Naive thymus-derived CD8-positive, alpha-beta T cell (primary cell): ENCODE results near the gene FOXJ2. TPM values are rescaled to one million over a fixed set of nuclear protein-coding genes. Genes with fewer than 3 reads are reported as not detected.
A peak's percentile ranks its signal among the peaks of the same experiment; 100 is the strongest.
"Not testable (repeated sequence)": the region's sequence is repeated elsewhere in the genome, so short reads cannot be mapped to it uniquely, and the experiment has no call there.

ENCODE experiments used
- ATAC-seq, 2 donors: fragments of 150-1000 bp; cut with Tn5 transposase in 1 of 2; sonication (Bioruptor Pico), chemical (Tn5 transposase) in 1 of 2; 1 replicate in 1 of 2; 2 replicates in 1 of 2; pipeline ENCODE4 v1.10.0; 2021; ENCODE audit warnings: mild to moderate bottlenecking in 2 of 2, moderate library complexity in 2 of 2
- POLR2A ChIA-PET: fragments of 350-600 bp; sonication (Branson Sonifier 250); formaldehyde crosslinking; loops from one replicate; lab custom pipeline; 2021; ENCODE audit warnings: antibody characterized with exemption; lab: Charles Lee
- DNase-seq, 10 donors: peaks; one replicate each; pipeline versions ENCODE4 v3.0.0 to v3.0.0-alpha.2; 2020 to 2022
- H3K27ac Mint-ChIP-seq, 10 donors: one replicate each; pipeline ENCODE4 v1.8.0; 2020 to 2022; ENCODE audit warnings: mild to moderate bottlenecking in 10 of 10, mixed read lengths in 10 of 10, moderate library complexity in 4 of 10, inconsistent platforms in 1 of 10
- H3K27me3 Mint-ChIP-seq, 5 donors: one replicate each; pipeline ENCODE4 v1.8.0; 2021 to 2022; ENCODE audit warnings: mixed read lengths in 5 of 5
- H3K36me3 Mint-ChIP-seq, 3 donors: one replicate each; pipeline ENCODE4 v1.8.0; 2020 to 2022; ENCODE audit warnings: mixed read lengths in 3 of 3, mild to moderate bottlenecking in 2 of 3, inconsistent platforms in 1 of 3
- H3K4me1 Mint-ChIP-seq, 4 donors: one replicate each; pipeline ENCODE4 v1.8.0; 2021 to 2022; ENCODE audit warnings: mixed read lengths in 4 of 4
- H3K4me3 Mint-ChIP-seq, 10 donors: one replicate each; pipeline ENCODE4 v1.8.0; 2020 to 2022; ENCODE audit warnings: mild to moderate bottlenecking in 10 of 10, mixed read lengths in 10 of 10, moderate library complexity in 6 of 10, inconsistent platforms in 1 of 10
- H3K9me3 Mint-ChIP-seq, 9 donors: one replicate each; pipeline ENCODE4 v1.8.0; 2020 to 2022; ENCODE audit warnings: mixed read lengths in 9 of 9, mild to moderate bottlenecking in 3 of 9, inconsistent platforms in 1 of 9, moderate library complexity in 1 of 9
- polyA plus RNA-seq, 3 donors: library from polyadenylated mRNA; unstranded; fragments of 300-500 nt; fragmentation: Illumina TruSeq; gene quantifications; one replicate each; pipeline ENCODE4 v1.2.3, GENCODE V29; 2021
- total RNA-seq, 8 experiments: library from RNA in 2 of 8; stranded (reverse) in 2 of 8; gene quantifications; one replicate each; pipeline ENCODE4 v1.2.3 and lab custom pipeline; 2021 to 2026

Gene FOXJ2
- total and polyA plus RNA-seq, 5 experiments from 2014 or later = 6.7 to 27.1 (median 14.4) TPM

DNA sequence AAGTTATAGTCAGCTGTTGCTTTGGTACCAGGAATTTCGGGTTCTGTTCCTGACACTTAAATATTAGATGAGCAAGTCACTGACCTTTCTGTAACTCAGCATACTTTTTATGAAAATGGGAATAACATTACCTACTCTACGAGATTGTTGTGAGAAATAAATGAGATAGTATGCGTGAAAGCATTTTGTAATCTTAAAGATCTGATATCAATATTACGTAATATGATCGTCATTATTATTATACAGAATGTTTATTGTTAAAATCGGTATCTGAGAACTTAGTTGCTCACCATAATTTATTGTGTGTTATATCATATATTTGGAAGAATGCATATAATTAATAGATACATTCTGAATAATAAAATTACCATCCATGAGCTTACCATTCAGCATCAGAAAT, 43.4 kb downstream of the FOXJ2 start:
- ATAC-seq (no peak), DNase-seq (no peak)
- Mint-ChIP-seq H3K9me3 (no peaks in the 10 kb centered on the region), H3K36me3 (no peaks in the 10 kb centered on the region), H3K4me3 (no peak overlapping the region), H3K27me3 (peaks cover 0 to 2% (median 0%) of the 10 kb centered on the region in 5 donors), H3K27ac (no peak overlapping the region), H3K4me1 (peaks cover 12 to 37% (median 26%) of the 10 kb centered on the region in 4 donors)
- POLR2A ChIA-PET = interaction anchor here (1.0 to 3.8 kb wide), 2 partner anchors 10 to 140 kb away, joined by 3 to 18 read pairs; partner anchors contain the start of genes C3AR1 and SLC2A3

DNA sequence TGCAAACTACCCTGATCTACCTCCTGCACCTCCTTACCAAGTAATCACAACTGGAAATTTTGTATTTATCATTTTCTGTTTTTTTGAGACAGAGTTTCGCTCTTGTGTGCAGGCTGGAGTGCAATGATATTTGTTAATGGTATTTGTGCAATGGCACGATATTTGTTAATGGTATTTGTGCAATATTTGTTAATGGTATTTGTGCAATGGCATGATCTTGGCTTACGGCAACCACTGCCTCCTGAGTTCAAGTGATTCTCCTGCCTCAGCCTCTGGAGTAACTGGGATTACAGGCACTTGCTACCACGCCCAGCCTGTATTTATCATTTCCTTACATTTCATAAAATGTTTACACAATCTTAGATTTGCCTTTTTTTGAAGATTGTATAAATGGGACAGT, 43.9 kb downstream of the FOXJ2 start:
- peaks cover 0 to 2% (median 0%) of the 10 kb centered on the region in 5 donors for H3K27me3 Mint-ChIP-seq
- ATAC-seq = no peak
- POLR2A ChIA-PET = interaction anchor here (1.0 to 3.8 kb wide), 2 partner anchors 10 to 140 kb away, joined by 3 to 18 read pairs; partner anchors contain the start of genes C3AR1 and SLC2A3
- peaks cover 12 to 41% (median 30%) of the 10 kb centered on the region in 4 donors for H3K4me1 Mint-ChIP-seq
- no peak overlapping the region for H3K4me3 Mint-ChIP-seq
- H3K9me3 Mint-ChIP-seq = no peaks in the 10 kb centered on the region
- DNase-seq = no peak
- H3K27ac Mint-ChIP-seq = no peak overlapping the region
- no peaks in the 10 kb centered on the region for H3K36me3 Mint-ChIP-seq

DNA sequence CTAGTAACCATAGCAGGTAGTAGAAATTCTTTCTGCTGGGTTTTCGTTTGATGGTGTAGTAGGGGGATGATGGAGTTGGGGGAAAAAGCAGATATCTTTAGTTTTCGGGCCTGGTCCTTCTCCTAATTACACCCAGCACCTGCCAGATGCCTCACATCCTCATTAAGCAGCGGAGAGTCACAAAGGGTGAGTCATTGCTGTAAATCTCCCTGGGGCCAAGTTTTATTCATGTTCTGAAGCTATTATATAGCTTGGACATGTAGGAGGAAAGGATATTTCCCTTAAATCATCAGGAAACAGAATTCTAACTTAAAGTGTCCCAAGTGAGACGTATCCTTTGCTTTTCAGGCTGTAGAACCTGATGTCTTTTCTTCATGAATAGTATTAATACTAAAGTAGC, 44.7 kb downstream of the FOXJ2 start:
- H3K27me3 Mint-ChIP-seq = peaks cover 0 to 2% (median 0%) of the 10 kb centered on the region in 5 donors
- POLR2A ChIA-PET = interaction anchor here (1.0 to 3.8 kb wide), 6 partner anchors 9 to 217 kb away, joined by 3 to 18 read pairs (median 6); partner anchors contain the start of genes C3AR1, FOXJ2 and SLC2A3
- H3K9me3 Mint-ChIP-seq = no peaks in the 10 kb centered on the region
- DNase-seq = no peak
- no peak overlapping the region for H3K4me3 Mint-ChIP-seq
- ATAC-seq = no peak
- H3K27ac Mint-ChIP-seq = peak overlapping the region in 8 of 10 donors; percentile 5 to 63 (median 34)
- peaks cover 12 to 48% (median 31%) of the 10 kb centered on the region in 4 donors for H3K4me1 Mint-ChIP-seq
- no peaks in the 10 kb centered on the region for H3K36me3 Mint-ChIP-seq

DNA sequence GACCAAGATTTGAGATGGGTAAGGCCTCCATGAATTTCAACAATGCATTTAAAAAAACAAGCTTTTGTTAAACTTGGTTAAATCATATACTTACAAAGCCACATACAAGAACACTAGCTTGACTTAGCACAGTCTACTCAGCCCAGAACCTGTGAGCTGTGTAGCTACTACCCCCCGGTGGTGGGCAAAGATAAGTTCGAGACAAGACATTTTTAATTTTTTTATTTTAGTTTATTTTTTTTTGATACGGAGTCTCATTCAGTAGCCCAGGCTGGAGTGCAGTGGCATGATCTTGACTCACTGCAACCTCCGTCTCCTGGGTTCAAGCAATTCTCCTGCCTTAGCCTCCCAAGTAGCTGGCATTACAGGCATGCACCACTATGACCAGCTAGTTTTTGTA, 45.9 kb downstream of the FOXJ2 start:
- POLR2A ChIA-PET = interaction anchor here (0.6 to 3.8 kb wide), 17 partner anchors 8 to 1266 kb away, joined by 3 to 18 read pairs (median 4); partner anchors contain the start of genes C3AR1, FOXJ2 and SLC2A3
- Mint-ChIP-seq H3K27ac (peak overlapping the region; percentile 84 to 100 (median 96)), H3K27me3 (peaks cover 0 to under 1% (median 0%) of the 10 kb centered on the region in 5 donors), H3K4me1 (peaks cover 16 to 59% (median 42%) of the 10 kb centered on the region in 4 donors), H3K9me3 (no peaks in the 10 kb centered on the region), H3K36me3 (peaks cover 0 to 1% (median 0%) of the 10 kb centered on the region in 3 donors), H3K4me3 (peak overlapping the region in 6 of 10 donors; percentile 15 to 36 (median 25))
- DNase-seq = peak; percentile 42 to 89 (median 68)
- peak; percentile 29 to 35 for ATAC-seq

DNA sequence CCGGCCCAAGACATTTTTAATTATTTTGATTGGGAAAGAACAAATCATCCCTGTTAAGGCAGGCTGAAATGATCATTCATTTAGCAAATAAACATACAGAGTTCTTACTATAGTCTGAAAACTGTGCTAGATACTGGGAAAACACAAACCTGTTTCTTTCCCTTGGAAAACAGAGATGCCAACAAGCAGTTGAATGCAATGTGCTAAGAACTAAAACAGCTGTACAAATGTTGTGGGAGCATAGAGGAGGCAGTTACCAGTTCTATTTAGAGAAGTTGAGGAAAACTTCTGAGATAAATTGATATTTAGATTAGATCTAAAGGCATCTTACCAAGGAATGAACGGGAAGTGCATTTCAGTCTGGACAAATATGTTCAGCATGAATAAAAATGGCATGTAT, 46.4 kb downstream of the FOXJ2 start:
- POLR2A ChIA-PET = interaction anchor here (0.6 to 3.8 kb wide), 15 partner anchors 8 to 1266 kb away, joined by 3 to 18 read pairs (median 4); partner anchors contain the start of genes C3AR1 and FOXJ2
- no peak for ATAC-seq
- peak overlapping the region in 6 of 10 donors; percentile 15 to 36 (median 25) for H3K4me3 Mint-ChIP-seq

DNA sequence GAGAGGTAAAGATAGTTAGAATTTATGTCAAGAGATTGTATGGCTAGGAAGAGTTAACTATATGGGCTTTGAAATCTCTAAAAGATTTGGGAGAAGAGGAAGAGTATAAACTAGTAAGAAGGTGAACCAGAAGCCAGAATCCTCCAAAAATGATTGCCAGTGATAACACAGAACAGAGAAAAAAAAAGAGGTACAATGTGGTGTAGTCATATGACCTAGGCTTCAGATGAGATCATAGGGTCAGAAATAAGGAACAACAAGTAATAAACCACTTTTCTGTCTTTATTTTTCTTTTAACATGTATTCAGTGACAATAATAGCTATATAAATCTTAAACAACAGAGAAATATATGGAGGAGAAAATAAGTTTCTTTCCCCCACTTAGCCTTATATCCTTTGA, 47.6 kb downstream of the FOXJ2 start:
- DNase-seq (no peak), ATAC-seq (no peak)
- Mint-ChIP-seq H3K27me3 (no peaks in the 10 kb centered on the region), H3K4me1 (peaks cover 25 to 75% (median 58%) of the 10 kb centered on the region in 4 donors), H3K36me3 (peaks cover 0 to 13% (median 0%) of the 10 kb centered on the region in 3 donors), H3K9me3 (no peaks in the 10 kb centered on the region), H3K4me3 (peak overlapping the region; percentile 4 to 99 (median 60)), H3K27ac (peak overlapping the region; percentile 80 to 100 (median 98))
- POLR2A ChIA-PET = no interaction called here

More for the DNA sequence above, 46.4 kb downstream of the FOXJ2 start:
- Mint-ChIP-seq H3K4me1 (peaks cover 18 to 65% (median 46%) of the 10 kb centered on the region in 4 donors), H3K27ac (peak overlapping the region; percentile 84 to 100 (median 96)), H3K9me3 (no peaks in the 10 kb centered on the region), H3K27me3 (no peaks in the 10 kb centered on the region), H3K36me3 (peaks cover 0 to 6% (median 0%) of the 10 kb centered on the region in 3 donors)
- no peak for DNase-seq

DNA sequence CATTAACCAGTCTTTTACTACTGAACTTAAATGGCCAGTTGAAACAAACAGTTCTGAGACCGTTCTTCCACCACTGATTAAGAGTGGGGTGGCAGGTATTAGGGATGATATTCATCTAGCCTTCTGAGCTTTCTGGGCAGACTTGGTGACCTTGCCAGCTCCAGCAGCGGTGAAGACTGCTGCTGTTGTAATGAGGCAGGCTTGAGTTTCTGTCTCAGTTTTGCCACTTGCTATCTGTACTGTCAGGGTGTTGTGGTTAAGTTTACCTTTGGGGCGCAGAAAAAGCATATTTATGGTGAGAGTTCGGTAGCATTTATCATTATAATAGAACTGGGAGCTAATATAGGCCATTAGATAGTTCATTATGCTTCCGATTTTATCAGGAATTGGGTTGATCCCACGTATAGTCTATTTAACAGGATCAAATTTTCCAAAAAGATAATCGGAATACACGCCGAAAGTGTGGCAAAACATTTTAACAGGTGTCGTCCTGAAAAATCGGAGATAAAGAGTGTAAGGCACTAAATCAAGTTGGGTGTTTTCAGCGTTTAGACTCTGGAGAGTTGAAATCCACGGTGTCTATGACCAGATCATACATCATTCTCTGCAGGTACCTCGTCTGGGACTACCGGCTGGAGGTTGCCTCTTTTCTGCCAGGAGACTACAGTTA, 48.9 kb downstream of the FOXJ2 start:
- Mint-ChIP-seq H3K9me3 (no peaks in the 10 kb centered on the region), H3K36me3 (peaks cover 0 to 21% (median 3%) of the 10 kb centered on the region in 3 donors), H3K4me3 (peak overlapping the region; percentile 80 to 99 (median 96)), H3K4me1 (peaks cover 27 to 84% (median 65%) of the 10 kb centered on the region in 4 donors), H3K27ac (peak overlapping the region; percentile 91 to 100 (median 99)), H3K27me3 (no peaks in the 10 kb centered on the region)
- POLR2A ChIA-PET = interaction anchor here (0.7 to 2.4 kb wide), 8 partner anchors 11 to 221 kb away, joined by 3 to 18 read pairs (median 4); partner anchors contain the start of genes C3AR1, FOXJ2 and SLC2A3
- DNase-seq (peak in 6 of 10 donors; percentile 5 to 34 (median 20)), ATAC-seq (peak in 1 of 2 donors; percentile 12)

DNA sequence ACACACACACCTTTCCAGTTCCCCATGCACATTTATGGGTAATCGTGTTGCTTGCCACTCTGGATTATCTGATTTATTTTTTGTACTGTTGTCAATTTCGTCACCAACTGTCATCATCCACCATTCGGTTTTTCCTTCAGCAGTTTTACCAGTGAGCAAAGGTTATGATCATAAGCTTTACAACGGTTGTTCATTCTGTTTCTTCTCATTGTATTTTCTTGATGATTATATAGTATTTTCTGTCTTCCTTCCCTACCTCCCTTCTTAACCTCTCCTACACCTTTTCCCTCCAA, 50.2 kb downstream of the FOXJ2 start:
- ATAC-seq = no peak
- no peaks in the 10 kb centered on the region for H3K9me3 Mint-ChIP-seq
- no peak for DNase-seq
- H3K4me1 Mint-ChIP-seq = peaks cover 29 to 89% (median 69%) of the 10 kb centered on the region in 4 donors
- H3K36me3 Mint-ChIP-seq = peaks cover 0 to 24% (median 3%) of the 10 kb centered on the region in 3 donors
- peak overlapping the region; percentile 91 to 100 (median 99) for H3K27ac Mint-ChIP-seq
- no peaks in the 10 kb centered on the region for H3K27me3 Mint-ChIP-seq
- H3K4me3 Mint-ChIP-seq = peak overlapping the region; percentile 80 to 99 (median 96)
- POLR2A ChIA-PET = interaction anchor here (0.6 to 2.4 kb wide), 5 partner anchors 10 to 112 kb away, joined by 3 to 18 read pairs (median 5); partner anchors contain the start of genes C3AR1 and FOXJ2

DNA sequence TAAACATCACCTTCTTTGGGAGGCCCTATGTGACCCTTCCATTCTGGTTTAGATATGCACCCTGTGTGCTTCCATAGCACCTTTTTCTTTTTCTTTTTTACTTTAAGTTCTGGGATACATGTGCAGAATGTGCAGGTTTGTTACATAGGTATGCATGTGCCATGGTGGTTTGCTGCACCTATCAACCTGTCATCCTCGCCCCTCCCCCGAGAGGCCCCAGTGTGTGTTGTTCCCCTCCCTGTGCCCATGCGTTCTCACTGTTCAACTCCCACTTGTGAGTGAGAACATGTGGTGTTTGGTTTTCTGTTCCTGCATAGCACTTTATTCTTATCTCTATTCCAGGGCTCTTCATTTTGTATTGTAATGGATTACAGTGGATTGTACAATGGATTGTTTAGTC, 51.8 kb downstream of the FOXJ2 start:
- not testable (repeated sequence) for DNase-seq, H3K9me3 Mint-ChIP-seq, H3K27me3 Mint-ChIP-seq, ATAC-seq
- H3K4me1 Mint-ChIP-seq = peaks cover 37 to 89% (median 69%) of the 10 kb centered on the region in 4 donors
- peak overlapping the region; percentile 60 to 100 (median 99) for H3K27ac Mint-ChIP-seq
- H3K36me3 Mint-ChIP-seq = peaks cover 0 to 24% (median 3%) of the 10 kb centered on the region in 3 donors
- POLR2A ChIA-PET = interaction anchor here (1.2 kb wide), 1 partner anchor 57 kb away, joined by 3 read pairs; no protein-coding TSS in a partner anchor
- H3K4me3 Mint-ChIP-seq = peak overlapping the region; percentile 71 to 99 (median 96)

DNA sequence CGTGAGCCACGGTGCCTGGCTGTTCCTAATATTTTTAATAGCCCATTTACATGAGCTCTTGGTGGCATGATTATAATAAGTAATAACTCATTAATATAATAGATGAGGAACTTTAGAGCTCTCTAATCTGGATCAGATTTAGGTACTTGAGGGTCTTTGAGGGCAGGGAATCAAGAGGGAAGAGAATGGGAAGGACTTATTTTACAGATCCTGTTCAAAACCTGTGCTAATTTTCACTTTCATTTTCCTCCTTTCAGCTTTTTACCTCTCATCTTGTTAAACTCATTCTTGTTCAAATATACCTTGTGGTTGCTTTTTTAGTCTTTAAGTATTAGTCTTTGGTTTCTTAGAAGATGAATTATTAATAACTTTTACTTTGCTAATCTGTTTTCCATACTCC, 55.1 kb downstream of the FOXJ2 start:
- no peaks in the 10 kb centered on the region for H3K9me3 Mint-ChIP-seq
- ATAC-seq (no peak), DNase-seq (peak in 1 of 10 donors; percentile 21)
- H3K36me3 Mint-ChIP-seq = peaks cover 3 to 54% (median 23%) of the 10 kb centered on the region in 3 donors
- peak overlapping the region; percentile 64 to 83 (median 78) for H3K4me3 Mint-ChIP-seq
- peaks cover 26 to 75% (median 53%) of the 10 kb centered on the region in 4 donors for H3K4me1 Mint-ChIP-seq
- POLR2A ChIA-PET = interaction anchor here (0.7 kb wide), 1 partner anchor 1109 kb away, joined by 4 read pairs; no protein-coding TSS in a partner anchor
- H3K27me3 Mint-ChIP-seq = no peaks in the 10 kb centered on the region
- H3K27ac Mint-ChIP-seq = peak overlapping the region; percentile 90 to 95 (median 94)

DNA sequence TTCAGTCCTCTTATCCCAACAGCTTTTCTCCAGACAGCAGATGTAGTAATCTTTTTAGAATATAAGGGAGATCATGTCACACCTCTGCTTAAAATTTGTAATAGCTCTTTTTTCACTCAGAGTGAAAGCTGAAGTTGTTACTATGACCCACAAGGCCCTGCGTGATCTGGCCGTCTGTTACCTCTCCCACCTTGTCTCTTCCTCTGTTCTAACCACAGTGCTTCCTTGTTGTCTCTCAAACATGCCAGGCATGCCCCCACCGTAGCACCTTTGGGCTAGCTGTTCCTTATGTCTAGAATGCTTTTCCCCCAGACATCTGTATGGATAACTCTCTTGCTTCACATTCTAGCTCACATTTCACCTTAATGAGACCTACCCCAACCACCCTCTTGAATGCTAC, 56.1 kb downstream of the FOXJ2 start:
- peaks cover 5 to 60% (median 28%) of the 10 kb centered on the region in 3 donors for H3K36me3 Mint-ChIP-seq
- H3K9me3 Mint-ChIP-seq = no peaks in the 10 kb centered on the region
- POLR2A ChIA-PET = interaction anchor here (0.6 to 0.9 kb wide), 3 partner anchors 12 to 155 kb away, joined by 3 read pairs; no protein-coding TSS in a partner anchor
- peak overlapping the region; percentile 64 to 83 (median 78) for H3K4me3 Mint-ChIP-seq
- peaks cover 25 to 69% (median 45%) of the 10 kb centered on the region in 4 donors for H3K4me1 Mint-ChIP-seq
- DNase-seq = peak in 8 of 10 donors; percentile 12 to 52 (median 27)
- ATAC-seq = peak; percentile 96 to 98
- peak overlapping the region; percentile 90 to 95 (median 94) for H3K27ac Mint-ChIP-seq
- no peaks in the 10 kb centered on the region for H3K27me3 Mint-ChIP-seq

DNA sequence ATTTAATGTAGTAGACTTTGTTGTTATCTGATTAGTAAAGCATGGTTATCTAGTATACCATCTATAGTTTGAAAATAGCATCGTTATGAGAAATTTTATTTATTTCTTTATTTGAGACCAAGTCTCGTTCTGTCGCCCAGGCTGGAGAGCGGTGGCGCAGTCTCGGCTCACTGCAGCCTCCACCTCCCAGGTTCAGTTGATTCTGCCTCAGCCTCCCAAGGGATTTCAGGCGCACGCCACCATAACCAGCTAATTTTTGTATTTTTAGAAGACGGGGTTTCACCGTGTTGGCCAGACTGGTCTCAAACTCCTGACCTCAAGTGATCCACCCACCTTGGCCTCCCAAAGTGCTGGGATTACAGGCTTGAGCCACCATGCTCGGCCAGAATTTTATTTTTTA, 56.8 kb downstream of the FOXJ2 start:
- POLR2A ChIA-PET = interaction anchor here (0.9 kb wide), 2 partner anchors 51 to 154 kb away, joined by 3 read pairs; no protein-coding TSS in a partner anchor

More for the DNA sequence above, 56.8 kb downstream of the FOXJ2 start:
- not testable (repeated sequence) for DNase-seq, H3K9me3 Mint-ChIP-seq, H3K27me3 Mint-ChIP-seq, ATAC-seq
- H3K36me3 Mint-ChIP-seq = peaks cover 5 to 61% (median 28%) of the 10 kb centered on the region in 3 donors
- H3K4me1 Mint-ChIP-seq = peaks cover 21 to 62% (median 38%) of the 10 kb centered on the region in 4 donors
- peak overlapping the region in 4 of 10 donors; percentile 76 to 79 (median 78) for H3K4me3 Mint-ChIP-seq
- H3K27ac Mint-ChIP-seq = peak overlapping the region in 9 of 10 donors; percentile 77 to 95 (median 94)
